Nephron (organoid): ENCODE measurements around the gene C8A.

ENCODE experiments used
- H3K27ac Mint-ChIP-seq, 3 experiments: 2 replicates each; pipeline ENCODE4 v1.8.0; 2020; ENCODE audit warnings: mixed read lengths in 3 of 3, mild to moderate bottlenecking in 2 of 3, moderate library complexity in 1 of 3
- H3K27me3 Mint-ChIP-seq: 2 replicates; pipeline ENCODE4 v1.8.0; 2021; ENCODE audit warnings: low read depth, mild to moderate bottlenecking, moderate library complexity, mixed read lengths
- H3K36me3 Mint-ChIP-seq: 2 replicates; pipeline ENCODE4 v1.8.0; 2020; ENCODE audit warnings: low read depth, mixed read lengths
- H3K4me1 Mint-ChIP-seq: 2 replicates; pipeline ENCODE4 v1.8.0; 2020; ENCODE audit warnings: mixed read lengths
- H3K4me3 Mint-ChIP-seq, 3 experiments: 2 replicates each; pipeline ENCODE4 v1.8.0; 2020; ENCODE audit warnings: mild to moderate bottlenecking in 3 of 3, mixed read lengths in 3 of 3, moderate library complexity in 2 of 3
- H3K9me3 Mint-ChIP-seq: 2 replicates; pipeline ENCODE4 v1.8.0; 2020; ENCODE audit warnings: mixed read lengths
- TF ChIP-seq, protein P1 (sequence below), 3 experiments: fragments of 200-600 bp; sonication (generic); IDR thresholded peaks; one replicate each; pipeline ENCODE4 v1.5.0; 2021; ENCODE audit warnings: antibody characterized with exemption in 3 of 3; ENCODE audit not compliant: unreplicated experiment in 3 of 3

The C8A gene

DNA sequence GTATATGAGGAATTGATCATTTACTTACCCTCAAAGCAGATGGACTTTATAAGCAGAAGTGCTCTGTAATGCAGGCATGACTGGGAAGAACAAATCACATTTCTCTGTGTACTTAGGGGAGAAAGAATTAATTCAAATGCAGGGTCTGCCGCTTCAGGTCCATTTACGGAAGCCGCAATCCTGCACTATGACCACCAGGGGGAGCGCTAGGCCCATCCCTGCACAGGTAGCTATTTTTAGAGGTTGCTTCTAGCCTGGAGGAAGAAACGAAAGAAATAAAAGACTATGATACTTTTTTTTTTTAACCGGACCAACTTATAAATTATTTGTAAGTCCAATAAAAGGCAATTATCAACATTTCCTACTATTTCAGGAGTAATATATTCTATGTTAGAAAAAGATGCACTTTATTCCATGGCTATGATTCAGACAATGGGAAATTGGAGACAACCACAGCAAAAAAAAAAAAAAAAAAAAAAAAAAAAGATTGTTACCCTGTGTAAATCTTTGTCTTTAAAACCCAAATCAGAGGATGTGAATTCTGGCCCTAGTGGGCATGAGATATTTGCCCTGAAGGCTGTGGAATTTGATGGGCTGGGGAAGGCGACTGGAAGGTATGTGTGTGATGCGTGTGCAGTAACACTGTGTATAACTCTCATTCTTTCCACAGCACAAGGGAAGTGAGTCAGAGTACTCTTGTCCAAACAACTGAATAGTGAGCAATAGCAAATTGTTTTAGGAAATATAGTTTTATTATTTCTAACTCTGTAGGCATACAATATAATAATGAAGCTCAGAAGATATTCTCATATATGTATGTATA, 22.5 kb upstream of the C8A start:
- H3K4me1 Mint-ChIP-seq = no peaks in the 10 kb centered on the region
- no peaks in the 10 kb centered on the region for H3K36me3 Mint-ChIP-seq
- no peak overlapping the region for H3K27ac Mint-ChIP-seq
- peaks cover 24% of the 10 kb centered on the region for H3K27me3 Mint-ChIP-seq
- no peak overlapping the region for H3K4me3 Mint-ChIP-seq
- TF ChIP-seq, protein P1, sequence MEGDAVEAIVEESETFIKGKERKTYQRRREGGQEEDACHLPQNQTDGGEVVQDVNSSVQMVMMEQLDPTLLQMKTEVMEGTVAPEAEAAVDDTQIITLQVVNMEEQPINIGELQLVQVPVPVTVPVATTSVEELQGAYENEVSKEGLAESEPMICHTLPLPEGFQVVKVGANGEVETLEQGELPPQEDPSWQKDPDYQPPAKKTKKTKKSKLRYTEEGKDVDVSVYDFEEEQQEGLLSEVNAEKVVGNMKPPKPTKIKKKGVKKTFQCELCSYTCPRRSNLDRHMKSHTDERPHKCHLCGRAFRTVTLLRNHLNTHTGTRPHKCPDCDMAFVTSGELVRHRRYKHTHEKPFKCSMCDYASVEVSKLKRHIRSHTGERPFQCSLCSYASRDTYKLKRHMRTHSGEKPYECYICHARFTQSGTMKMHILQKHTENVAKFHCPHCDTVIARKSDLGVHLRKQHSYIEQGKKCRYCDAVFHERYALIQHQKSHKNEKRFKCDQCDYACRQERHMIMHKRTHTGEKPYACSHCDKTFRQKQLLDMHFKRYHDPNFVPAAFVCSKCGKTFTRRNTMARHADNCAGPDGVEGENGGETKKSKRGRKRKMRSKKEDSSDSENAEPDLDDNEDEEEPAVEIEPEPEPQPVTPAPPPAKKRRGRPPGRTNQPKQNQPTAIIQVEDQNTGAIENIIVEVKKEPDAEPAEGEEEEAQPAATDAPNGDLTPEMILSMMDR (IDR thresholded peaks at IDR 0.05; ENCODE audit: unreplicated experiment in 3 of 3) = peak; percentile 96 to 97 (median 97)
- H3K9me3 Mint-ChIP-seq = no peaks in the 10 kb centered on the region

DNA sequence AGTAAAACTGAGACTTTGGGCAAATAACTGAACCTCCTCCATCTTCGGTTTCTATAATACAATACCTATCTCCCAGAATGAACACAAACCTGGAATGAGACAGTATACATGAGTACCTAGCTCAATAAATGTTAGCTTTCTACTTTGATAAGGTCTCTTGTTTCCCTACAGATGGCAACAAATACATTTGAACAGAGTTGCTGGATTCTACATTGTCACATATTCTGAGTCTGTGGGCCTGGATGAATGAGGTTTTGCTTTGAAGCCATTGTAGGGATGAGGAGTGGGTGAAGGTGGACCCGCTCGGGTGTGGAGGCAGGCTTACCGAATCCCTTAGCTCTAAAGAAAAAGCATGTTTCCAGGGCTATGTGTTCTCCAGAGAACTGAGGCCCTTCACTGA, 21.5 kb upstream of the C8A start:
- Mint-ChIP-seq H3K4me1 (no peaks in the 10 kb centered on the region), H3K4me3 (no peak overlapping the region), H3K9me3 (no peaks in the 10 kb centered on the region), H3K27me3 (peaks cover 30% of the 10 kb centered on the region), H3K27ac (peak overlapping the region in 1 of 3 experiments; percentile 14), H3K36me3 (no peaks in the 10 kb centered on the region)
- TF ChIP-seq, protein P1 (IDR thresholded peaks at IDR 0.05; ENCODE audit: unreplicated experiment in 3 of 3) = no peak

DNA sequence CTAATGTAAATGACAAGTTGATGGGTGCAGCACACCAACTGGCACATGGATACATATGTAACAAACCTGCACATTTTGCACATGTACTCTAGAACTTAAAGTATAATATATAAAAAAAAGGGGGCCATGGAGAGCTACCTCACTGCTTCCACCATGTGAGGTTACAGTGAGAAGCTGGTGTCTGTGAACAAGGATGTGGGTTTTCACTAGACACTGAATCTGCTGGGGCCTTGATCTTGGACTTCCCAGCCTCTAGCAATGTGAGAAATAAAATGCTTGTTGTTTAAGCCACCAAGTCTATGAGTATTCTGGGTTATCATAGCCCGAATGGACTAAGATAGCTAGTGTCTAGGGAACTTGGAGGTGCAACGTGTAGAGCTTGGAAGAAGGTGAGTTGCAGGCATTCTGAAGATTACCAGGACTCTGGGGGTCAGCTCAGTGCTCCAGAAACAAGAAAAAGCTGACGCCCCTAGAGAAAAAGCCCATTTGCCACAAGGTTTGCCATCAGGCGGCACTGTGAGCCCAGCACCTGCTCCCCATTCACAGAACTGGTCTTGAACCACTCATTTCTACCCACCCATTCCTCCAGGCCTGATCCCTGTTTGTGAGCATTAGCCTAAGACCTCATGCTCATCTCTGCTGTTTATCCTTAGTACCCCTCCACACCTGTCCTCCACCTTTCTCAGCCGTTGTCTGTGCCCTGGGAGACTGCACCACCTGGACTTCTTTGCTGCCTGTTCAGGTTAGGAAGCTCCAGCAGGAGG, 20.3 kb upstream of the C8A start:
- no peaks in the 10 kb centered on the region for H3K4me1 Mint-ChIP-seq
- no peak overlapping the region for H3K27ac Mint-ChIP-seq
- no peak overlapping the region for H3K4me3 Mint-ChIP-seq
- no peaks in the 10 kb centered on the region for H3K36me3 Mint-ChIP-seq
- TF ChIP-seq, protein P1 (IDR thresholded peaks at IDR 0.05; ENCODE audit: unreplicated experiment in 3 of 3) = no peak
- H3K27me3 Mint-ChIP-seq = peaks cover 30% of the 10 kb centered on the region
- peaks cover 4% of the 10 kb centered on the region for H3K9me3 Mint-ChIP-seq

DNA sequence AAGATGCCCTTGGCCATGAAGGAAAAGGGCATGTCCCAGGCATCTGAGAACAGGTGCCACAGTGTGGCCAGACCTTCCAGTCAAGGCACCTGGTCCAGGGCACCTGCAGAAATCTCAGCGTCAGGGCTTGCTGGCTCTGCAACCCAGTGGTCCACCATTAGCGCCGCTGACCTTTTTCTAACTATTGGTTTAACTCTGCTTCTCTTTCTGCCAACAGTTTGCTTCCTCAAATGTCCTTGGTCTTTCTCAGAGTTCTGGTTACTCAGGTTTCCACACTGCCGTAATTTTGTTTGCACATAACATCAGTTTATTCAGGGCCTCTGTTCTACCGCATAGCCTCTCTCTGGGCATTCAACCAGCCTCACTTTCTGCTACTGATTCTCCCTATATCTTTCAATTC, 18.9 kb upstream of the C8A start:
- H3K27me3 Mint-ChIP-seq = peaks cover 37% of the 10 kb centered on the region
- no peaks in the 10 kb centered on the region for H3K4me1 Mint-ChIP-seq
- H3K36me3 Mint-ChIP-seq = no peaks in the 10 kb centered on the region
- no peak overlapping the region for H3K4me3 Mint-ChIP-seq
- H3K9me3 Mint-ChIP-seq = peaks cover 4% of the 10 kb centered on the region
- H3K27ac Mint-ChIP-seq = no peak overlapping the region
- TF ChIP-seq, protein P1 (IDR thresholded peaks at IDR 0.05; ENCODE audit: unreplicated experiment in 3 of 3) = no peak

DNA sequence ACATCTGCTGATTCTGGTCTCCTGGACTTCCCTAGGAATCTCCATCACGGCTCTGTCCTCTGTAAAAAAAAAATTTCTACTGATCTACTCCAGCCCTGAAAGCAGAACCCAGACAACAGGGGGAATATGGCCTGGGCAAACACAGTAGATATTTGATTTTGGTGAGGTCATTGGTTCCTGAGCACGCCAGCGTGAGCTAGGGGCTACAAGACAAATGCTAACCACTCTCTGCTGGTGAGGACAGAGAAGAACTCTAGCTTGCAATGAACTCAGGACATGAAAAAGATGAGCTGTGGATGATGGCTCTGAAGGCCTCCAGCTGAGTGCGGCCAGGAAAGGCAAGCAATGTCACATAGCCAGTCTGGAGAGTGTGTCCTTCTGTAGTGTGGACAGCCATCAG, 18.2 kb upstream of the C8A start:
- H3K4me3 Mint-ChIP-seq = no peak overlapping the region
- TF ChIP-seq, protein P1 (IDR thresholded peaks at IDR 0.05; ENCODE audit: unreplicated experiment in 3 of 3) = no peak
- peaks cover 4% of the 10 kb centered on the region for H3K9me3 Mint-ChIP-seq
- H3K27ac Mint-ChIP-seq = no peak overlapping the region
- H3K27me3 Mint-ChIP-seq = peaks cover 34% of the 10 kb centered on the region
- H3K4me1 Mint-ChIP-seq = no peaks in the 10 kb centered on the region
- H3K36me3 Mint-ChIP-seq = no peaks in the 10 kb centered on the region
